ENCODE measurements around the gene GRIK3. TPM values are rescaled to one million over a fixed set of nuclear protein-coding genes. Genes with fewer than 3 reads are reported as not detected.

GRIK3 gene
- polyA plus RNA-seq, 1 donor (not counting 4 experiments of a cell fraction or from before 2014, with no cell fraction given) = not detected

GRCh38 chr1:36927826-36928225, 106.5 kb downstream of the GRIK3 start:
- H3K9ac ChIP-seq (ENCODE audit: control insufficient read depth, extremely low read depth, insufficient read depth, low read length) = no peak overlapping the region
- TF ChIP-seq EZH2 (IDR thresholded peaks at IDR 0.05; ENCODE audit: low read length) = no peak
- TF ChIP-seq, protein P1, sequence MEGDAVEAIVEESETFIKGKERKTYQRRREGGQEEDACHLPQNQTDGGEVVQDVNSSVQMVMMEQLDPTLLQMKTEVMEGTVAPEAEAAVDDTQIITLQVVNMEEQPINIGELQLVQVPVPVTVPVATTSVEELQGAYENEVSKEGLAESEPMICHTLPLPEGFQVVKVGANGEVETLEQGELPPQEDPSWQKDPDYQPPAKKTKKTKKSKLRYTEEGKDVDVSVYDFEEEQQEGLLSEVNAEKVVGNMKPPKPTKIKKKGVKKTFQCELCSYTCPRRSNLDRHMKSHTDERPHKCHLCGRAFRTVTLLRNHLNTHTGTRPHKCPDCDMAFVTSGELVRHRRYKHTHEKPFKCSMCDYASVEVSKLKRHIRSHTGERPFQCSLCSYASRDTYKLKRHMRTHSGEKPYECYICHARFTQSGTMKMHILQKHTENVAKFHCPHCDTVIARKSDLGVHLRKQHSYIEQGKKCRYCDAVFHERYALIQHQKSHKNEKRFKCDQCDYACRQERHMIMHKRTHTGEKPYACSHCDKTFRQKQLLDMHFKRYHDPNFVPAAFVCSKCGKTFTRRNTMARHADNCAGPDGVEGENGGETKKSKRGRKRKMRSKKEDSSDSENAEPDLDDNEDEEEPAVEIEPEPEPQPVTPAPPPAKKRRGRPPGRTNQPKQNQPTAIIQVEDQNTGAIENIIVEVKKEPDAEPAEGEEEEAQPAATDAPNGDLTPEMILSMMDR (optimal IDR thresholded peaks at IDR 0.05 in 1 of 3, IDR thresholded peaks at IDR 0.05 in 1 of 3, conservative IDR thresholded peaks at IDR 0.05 in 1 of 3; ENCODE audit: extremely low read depth in 1 of 3, insufficient read depth in 2 of 3, low read length in 3 of 3) = no peak
- FAIRE-seq = no peak
- no peaks in the 10 kb centered on the region for H3K27me3 ChIP-seq (ENCODE audit: control insufficient read depth, extremely low read depth, insufficient read depth, low read length)
- H3K4me1 ChIP-seq (ENCODE audit: control insufficient read depth, extremely low read depth, insufficient read depth, low read length) = no peaks in the 10 kb centered on the region
- no peaks in the 10 kb centered on the region for H3K9me1 ChIP-seq (ENCODE audit: control insufficient read depth, extremely low read depth, insufficient read depth, low read length)
- H3K9me3 ChIP-seq (ENCODE audit: control insufficient read depth, low read depth, low read length) = no peaks in the 10 kb centered on the region
- no peak overlapping the region for H3K27ac ChIP-seq (ENCODE audit: control insufficient read depth, insufficient read depth, low read length)
- H3K79me2 ChIP-seq (ENCODE audit: control insufficient read depth, insufficient read depth, low read length) = no peaks in the 10 kb centered on the region
- no peak for DNase-seq (ENCODE audit: low read depth, low spot score)
- no peaks in the 10 kb centered on the region for H4K20me1 ChIP-seq (ENCODE audit: control insufficient read depth, extremely low read depth, insufficient read depth, low read length)
- no peak overlapping the region for H3K4me3 ChIP-seq (ENCODE audit: control insufficient read depth in 2 of 3, extremely low read depth in 1 of 3, insufficient read depth in 2 of 3, low read depth in 1 of 3, low read length in 3 of 3)
- dilution Hi-C loops (cut with MboI; ENCODE audit: extremely low pct_ligation_motif_present, low sequenced_read_pairs) = no loop called here
- no peaks in the 10 kb centered on the region for H3K36me3 ChIP-seq (ENCODE audit: control insufficient read depth in 2 of 2, extremely low read depth in 1 of 2, insufficient read depth in 2 of 2, low read length in 2 of 2)
- no peak overlapping the region for H2AFZ ChIP-seq (ENCODE audit: control insufficient read depth, low read length)
- H3K4me2 ChIP-seq (ENCODE audit: control insufficient read depth, extremely low read depth, insufficient read depth, low read depth, low read length) = no peak overlapping the region

GRCh38 chr1:36925251-36925650, 109.1 kb downstream of the GRIK3 start:
- dilution Hi-C loops (cut with MboI; ENCODE audit: extremely low pct_ligation_motif_present, low sequenced_read_pairs) = no loop called here
- Histone ChIP-seq H3K9me1 (ENCODE audit: control insufficient read depth, extremely low read depth, insufficient read depth, low read length) (no peaks in the 10 kb centered on the region), H3K4me1 (ENCODE audit: control insufficient read depth, extremely low read depth, insufficient read depth, low read length) (no peaks in the 10 kb centered on the region), H3K4me2 (ENCODE audit: control insufficient read depth, extremely low read depth, insufficient read depth, low read depth, low read length) (no peak overlapping the region), H4K20me1 (ENCODE audit: control insufficient read depth, extremely low read depth, insufficient read depth, low read length) (no peaks in the 10 kb centered on the region), H3K9me3 (ENCODE audit: control insufficient read depth, low read depth, low read length) (no peaks in the 10 kb centered on the region), H3K9ac (ENCODE audit: control insufficient read depth, extremely low read depth, insufficient read depth, low read length) (no peak overlapping the region), H3K27ac (ENCODE audit: control insufficient read depth, insufficient read depth, low read length) (no peak overlapping the region), H3K27me3 (ENCODE audit: control insufficient read depth, extremely low read depth, insufficient read depth, low read length) (no peaks in the 10 kb centered on the region), H2AFZ (ENCODE audit: control insufficient read depth, low read length) (no peak overlapping the region), H3K79me2 (ENCODE audit: control insufficient read depth, insufficient read depth, low read length) (no peaks in the 10 kb centered on the region), H3K36me3 (ENCODE audit: control insufficient read depth in 2 of 2, extremely low read depth in 1 of 2, insufficient read depth in 2 of 2, low read length in 2 of 2) (no peaks in the 10 kb centered on the region), H3K4me3 (ENCODE audit: control insufficient read depth in 2 of 3, extremely low read depth in 1 of 3, insufficient read depth in 2 of 3, low read depth in 1 of 3, low read length in 3 of 3) (no peak overlapping the region)
- no peak for TF ChIP-seq EZH2 (IDR thresholded peaks at IDR 0.05; ENCODE audit: low read length)
- FAIRE-seq (no peak), DNase-seq (ENCODE audit: low read depth, low spot score) (no peak)

GRCh38 chr1:36924282-36924811, 110.0 kb downstream of the GRIK3 start:
- no peak for FAIRE-seq
- Histone ChIP-seq H3K9me3 (ENCODE audit: control insufficient read depth, low read depth, low read length) (no peaks in the 10 kb centered on the region), H3K4me2 (ENCODE audit: control insufficient read depth, extremely low read depth, insufficient read depth, low read depth, low read length) (no peak overlapping the region), H3K27me3 (ENCODE audit: control insufficient read depth, extremely low read depth, insufficient read depth, low read length) (no peaks in the 10 kb centered on the region), H3K9ac (ENCODE audit: control insufficient read depth, extremely low read depth, insufficient read depth, low read length) (no peak overlapping the region), H3K27ac (ENCODE audit: control insufficient read depth, insufficient read depth, low read length) (no peak overlapping the region), H3K79me2 (ENCODE audit: control insufficient read depth, insufficient read depth, low read length) (no peaks in the 10 kb centered on the region), H2AFZ (ENCODE audit: control insufficient read depth, low read length) (no peak overlapping the region), H3K4me3 (ENCODE audit: control insufficient read depth in 2 of 3, extremely low read depth in 1 of 3, insufficient read depth in 2 of 3, low read depth in 1 of 3, low read length in 3 of 3) (no peak overlapping the region), H3K9me1 (ENCODE audit: control insufficient read depth, extremely low read depth, insufficient read depth, low read length) (no peaks in the 10 kb centered on the region), H3K4me1 (ENCODE audit: control insufficient read depth, extremely low read depth, insufficient read depth, low read length) (no peaks in the 10 kb centered on the region), H3K36me3 (ENCODE audit: control insufficient read depth in 2 of 2, extremely low read depth in 1 of 2, insufficient read depth in 2 of 2, low read length in 2 of 2) (no peaks in the 10 kb centered on the region), H4K20me1 (ENCODE audit: control insufficient read depth, extremely low read depth, insufficient read depth, low read length) (no peaks in the 10 kb centered on the region)
- dilution Hi-C loops (cut with MboI; ENCODE audit: extremely low pct_ligation_motif_present, low sequenced_read_pairs) = no loop called here
- no peak for TF ChIP-seq EZH2 (IDR thresholded peaks at IDR 0.05; ENCODE audit: low read length)
- TF ChIP-seq, protein P1 (optimal IDR thresholded peaks at IDR 0.05 in 1 of 3, IDR thresholded peaks at IDR 0.05 in 1 of 3, conservative IDR thresholded peaks at IDR 0.05 in 1 of 3; ENCODE audit: extremely low read depth in 1 of 3, insufficient read depth in 2 of 3, low read length in 3 of 3) = no peak
- no peak for DNase-seq (ENCODE audit: low read depth, low spot score)
